Adrenal gland (tissue), 12 donors: ENCODE measurements around the gene LRRN4CL. TPM values are rescaled to one million over a fixed set of nuclear protein-coding genes. Genes with fewer than 3 reads are reported as not detected.

Source experiments
- DNase-seq, 7 donors: peaks; one replicate each; pipeline ENCODE4 v3.0.0-alpha.2; 2019 to 2020
- H3K27ac ChIP-seq, 5 donors: fragments of 200-600 bp; sonication (generic) in 4 of 5; 1 replicate in 3 of 5; 2 replicates in 2 of 5; pipeline versions ENCODE4 v1.5.1 to v1.8.0; 2016 to 2020; ENCODE audit warnings: mild to moderate bottlenecking in 1 of 5
- H3K27me3 ChIP-seq: fragments of 200-600 bp; 2 replicates; pipeline ENCODE4 v1.8.0; 2021
- H3K36me3 ChIP-seq, 2 donors: fragments of 200-600 bp; replicated peaks in 1 of 2; 1 replicate in 1 of 2; 2 replicates in 1 of 2; pipeline versions ENCODE4 v1.5.1 to v1.8.0; 2018 to 2022
- H3K4me1 ChIP-seq, 2 donors: fragments of 200-600 bp; replicated peaks in 1 of 2; 1 replicate in 1 of 2; 2 replicates in 1 of 2; pipeline versions ENCODE4 v1.5.1 to v1.8.0; 2018 to 2021
- H3K4me3 ChIP-seq, 4 donors: fragments of 200-600 bp; sonication (generic) in 3 of 4; one replicate each; pipeline ENCODE4 v1.5.1; 2016 to 2018
- H3K9me3 ChIP-seq, 3 donors: fragments of 200-600 bp; sonication (generic) in 1 of 3; replicated peaks in 1 of 3; 1 replicate in 2 of 3; 2 replicates in 1 of 3; pipeline versions ENCODE4 v1.5.1 to v1.8.0; 2016 to 2021
- POLR2A ChIP-seq, 2 donors: fragments of 450-650 bp; IDR thresholded peaks; one replicate each; pipeline ENCODE4 v1.6.1; 2017; ENCODE audit warnings: antibody characterized with exemption in 2 of 2, mild to moderate bottlenecking in 2 of 2, moderate library complexity in 1 of 2
- WGBS, 4 donors: extraction: QIAGEN DNeasy Blood & Tissue Kit in 2 of 4; methylation state at CpG; one replicate each; pipeline versions ENCODE4 v1.1.5 to v1.1.7; 2013 to 2017; 5-methylcytosine and 5-hydroxymethylcytosine counted together
- intact Hi-C, 2 donors: fragments of 100-400 bp; cut with DNase I; formaldehyde crosslinking; loops; one replicate each; pipeline versions ENCODE4 v1.14.1 to v1.15.0; 2022 to 2023
- polyA plus RNA-seq, 3 donors: library from polyadenylated mRNA; stranded (reverse); fragments of 200-250 nt in 2 of 3; fragments of 350-450 nt in 1 of 3; fragmentation: Illumina TruSeq in 1 of 3; extraction: RNeasy Lipid Tissue Mini Kit (QIAGEN cat#74804) in 1 of 3; gene quantifications; one replicate each; pipeline ENCODE4 v1.2.3, GENCODE V29; 2013 to 2014
- total RNA-seq, 9 donors: library from RNA; depleted of rRNA in 4 of 9; stranded (reverse); fragments of >200 nt in 4 of 9; fragments of 120-200 nt in 1 of 9; fragmentation: NEBNext Ultra II Directional in 1 of 9; extraction: Animal tissue kit (Norgen Biotek cat#: 25700) in 1 of 9; gene quantifications; one replicate each; pipeline versions ENCODE4 v1.1.0 to v1.2.4, GENCODE V29; 2013 to 2023
- TF ChIP-seq, protein P1 (sequence below), 6 experiments: fragments of 450-650 bp in 4 of 6; fragments of 200-600 bp in 2 of 6; sonication (generic) in 1 of 6; IDR thresholded peaks; 1 replicate in 5 of 6; 2 replicates in 1 of 6; pipeline versions ENCODE4 v1.5.1 to v1.8.0; 2016 to 2021; ENCODE audit warnings: antibody characterized with exemption in 6 of 6, mild to moderate bottlenecking in 2 of 6, moderate library complexity in 1 of 6
- donor health status: healthy with polysubstance abuse.
- donor health status: Bipolar disorder and iron deficiency.
- donor health status: DM: yes; HTN: yes; CAD: no.
- donor health status: DM: no; HTN: no; CAD: no.
- donor health status: DM: no; HTN: no; CAD: no.
- donor health status: DM: yes; HTN: yes; CAD: no.

Gene LRRN4CL
- total and polyA plus RNA-seq, 12 donors: 3.1 to 29.9 (median 10.3) TPM

DNA sequence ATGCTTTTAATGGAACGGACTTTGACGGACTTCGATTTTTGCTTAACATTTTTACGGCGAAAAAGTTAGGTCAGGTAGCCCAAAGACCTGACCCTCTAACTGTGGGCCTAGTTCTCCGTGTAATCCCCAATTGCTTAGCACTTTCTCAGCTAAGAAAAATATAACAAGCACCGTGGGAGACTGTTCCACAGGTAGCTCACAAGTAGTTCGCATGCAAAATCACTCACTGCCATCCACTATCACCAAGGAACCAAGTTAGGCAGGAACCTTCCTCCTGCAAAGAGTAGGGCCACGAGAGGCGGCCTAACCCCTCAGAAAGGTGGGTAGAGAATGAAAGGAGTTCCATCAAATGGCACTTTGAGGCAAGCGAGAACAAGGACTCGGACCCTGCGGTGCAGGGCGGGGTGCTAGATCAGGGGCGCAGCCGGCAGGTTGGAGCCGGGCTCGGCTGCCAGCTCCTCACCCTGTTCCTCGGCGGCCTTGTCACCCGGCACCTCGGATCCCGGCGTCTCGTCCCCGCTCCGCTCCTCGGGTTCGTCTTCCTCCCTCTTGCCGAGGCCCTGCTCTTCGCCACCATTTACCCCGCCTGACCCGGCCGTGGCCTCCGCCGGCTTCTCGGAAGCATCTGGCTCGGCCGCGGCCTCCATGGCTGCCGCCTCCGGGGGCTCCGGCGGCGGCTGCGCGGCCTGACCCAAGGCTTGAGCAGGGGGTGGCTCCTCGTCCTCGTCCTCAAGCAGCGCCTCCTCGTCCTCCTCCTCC lies 37.0 kb upstream of the LRRN4CL start:
- peak in 2 of 7 donors; percentile 20 to 40 for DNase-seq
- Histone ChIP-seq H3K4me1 (peaks cover 22 to 47% of the 10 kb centered on the region in 2 donors), H3K27ac (peak overlapping the region; percentile 95 to 100 (median 96)), H3K4me3 (peak overlapping the region; percentile 7 to 79 (median 56)), H3K36me3 (peaks cover 0 to 33% of the 10 kb centered on the region in 2 donors), H3K9me3 (no peaks in the 10 kb centered on the region), H3K27me3 (no peaks in the 10 kb centered on the region)
- 0% methylated on average over 8 to 51 of the region's 51 CpGs for WGBS, 4 donors
- intact Hi-C loops: no loop called here
- TF ChIP-seq POLR2A (IDR thresholded peaks at IDR 0.05): no peak
- TF ChIP-seq, protein P1, sequence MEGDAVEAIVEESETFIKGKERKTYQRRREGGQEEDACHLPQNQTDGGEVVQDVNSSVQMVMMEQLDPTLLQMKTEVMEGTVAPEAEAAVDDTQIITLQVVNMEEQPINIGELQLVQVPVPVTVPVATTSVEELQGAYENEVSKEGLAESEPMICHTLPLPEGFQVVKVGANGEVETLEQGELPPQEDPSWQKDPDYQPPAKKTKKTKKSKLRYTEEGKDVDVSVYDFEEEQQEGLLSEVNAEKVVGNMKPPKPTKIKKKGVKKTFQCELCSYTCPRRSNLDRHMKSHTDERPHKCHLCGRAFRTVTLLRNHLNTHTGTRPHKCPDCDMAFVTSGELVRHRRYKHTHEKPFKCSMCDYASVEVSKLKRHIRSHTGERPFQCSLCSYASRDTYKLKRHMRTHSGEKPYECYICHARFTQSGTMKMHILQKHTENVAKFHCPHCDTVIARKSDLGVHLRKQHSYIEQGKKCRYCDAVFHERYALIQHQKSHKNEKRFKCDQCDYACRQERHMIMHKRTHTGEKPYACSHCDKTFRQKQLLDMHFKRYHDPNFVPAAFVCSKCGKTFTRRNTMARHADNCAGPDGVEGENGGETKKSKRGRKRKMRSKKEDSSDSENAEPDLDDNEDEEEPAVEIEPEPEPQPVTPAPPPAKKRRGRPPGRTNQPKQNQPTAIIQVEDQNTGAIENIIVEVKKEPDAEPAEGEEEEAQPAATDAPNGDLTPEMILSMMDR (IDR thresholded peaks at IDR 0.05): no peak

DNA sequence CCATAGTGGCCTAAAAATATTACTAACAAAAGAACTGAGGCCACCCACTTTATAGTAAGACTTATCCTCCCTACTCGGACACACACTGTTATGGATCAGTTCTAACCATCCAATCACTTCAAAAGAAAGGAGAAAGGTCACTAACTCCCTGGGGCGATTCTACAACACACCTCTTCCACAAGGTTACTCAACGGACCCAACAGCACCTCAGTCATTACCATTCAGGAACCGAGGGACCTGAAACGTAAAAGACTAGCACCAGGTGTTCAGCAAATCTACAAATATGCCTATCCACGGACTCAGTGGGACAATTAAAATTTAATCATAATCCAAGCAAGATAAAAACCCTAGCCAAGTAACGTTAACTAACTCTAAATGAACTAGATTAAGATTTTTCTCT lies 36.3 kb upstream of the LRRN4CL start:
- 0 to 1% (median 1%) methylated on average over 7 of the region's 7 CpGs for WGBS, 4 donors
- no peak for TF ChIP-seq POLR2A (IDR thresholded peaks at IDR 0.05)
- TF ChIP-seq, protein P1 (IDR thresholded peaks at IDR 0.05): no peak
- peak in 1 of 7 donors; percentile 45 for DNase-seq
- intact Hi-C loops: no loop called here
- H3K4me1 ChIP-seq: peaks cover 22 to 40% of the 10 kb centered on the region in 2 donors
- no peaks in the 10 kb centered on the region for H3K9me3 ChIP-seq
- peak overlapping the region in 4 of 5 donors; percentile 95 to 100 (median 96) for H3K27ac ChIP-seq
- H3K4me3 ChIP-seq: peak overlapping the region in 3 of 4 donors; percentile 7 to 79 (median 77)
- H3K36me3 ChIP-seq: peaks cover 0 to 35% of the 10 kb centered on the region in 2 donors
- H3K27me3 ChIP-seq: no peaks in the 10 kb centered on the region

DNA sequence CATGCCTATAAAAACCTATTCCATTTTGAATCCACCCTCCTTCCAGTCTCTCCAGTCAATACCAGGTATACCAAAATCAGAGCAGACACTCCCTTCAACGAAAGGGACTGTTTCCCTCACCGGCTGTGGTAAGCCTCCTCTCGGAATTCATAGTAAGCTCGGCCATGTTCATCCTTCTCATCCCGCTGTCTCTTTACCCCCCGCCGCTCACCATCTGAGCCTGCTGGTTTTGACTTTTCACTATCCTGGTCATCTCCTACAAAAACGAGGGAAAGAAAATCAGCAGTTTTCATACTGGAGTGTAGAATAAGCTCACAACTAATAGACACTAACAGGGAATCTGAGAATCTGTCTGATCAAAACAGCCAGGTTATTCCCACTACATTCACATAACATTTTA lies 34.8 kb upstream of the LRRN4CL start:
- intact Hi-C loops: no loop called here
- peak overlapping the region in 1 of 4 donors; percentile 79 for H3K4me3 ChIP-seq
- H3K9me3 ChIP-seq: no peaks in the 10 kb centered on the region
- peak in 1 of 7 donors; percentile 39 for DNase-seq
- 25 to 36% (median 31%) methylated on average over 8 of the region's 8 CpGs for WGBS, 4 donors
- peaks cover 0 to 50% of the 10 kb centered on the region in 2 donors for H3K36me3 ChIP-seq
- TF ChIP-seq, protein P1 (IDR thresholded peaks at IDR 0.05): no peak
- TF ChIP-seq POLR2A (IDR thresholded peaks at IDR 0.05): no peak
- no peaks in the 10 kb centered on the region for H3K27me3 ChIP-seq
- peak overlapping the region in 1 of 5 donors; percentile 13 for H3K27ac ChIP-seq
- H3K4me1 ChIP-seq: peaks cover 15 to 25% of the 10 kb centered on the region in 2 donors

DNA sequence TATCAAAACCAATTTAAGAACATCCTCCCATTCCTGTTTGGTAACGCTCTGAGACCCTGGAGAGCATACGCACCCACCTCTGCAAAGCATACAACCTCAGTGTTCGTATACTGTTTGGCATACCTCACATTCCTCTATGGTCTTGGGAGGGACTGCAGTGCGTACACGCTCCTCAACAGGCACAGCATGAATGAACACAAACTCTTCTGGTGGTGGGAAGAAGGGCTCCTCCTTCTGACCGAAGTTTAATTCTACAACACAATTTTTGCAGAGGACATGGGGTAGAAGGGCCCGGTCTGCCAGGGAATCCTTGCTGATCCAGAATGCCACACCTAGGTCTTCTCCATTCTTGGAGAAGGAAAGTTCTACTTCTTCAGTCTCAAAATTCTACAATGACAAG lies 32.7 kb upstream of the LRRN4CL start:
- Histone ChIP-seq H3K27me3 (no peaks in the 10 kb centered on the region), H3K4me1 (peaks cover 15 to 24% of the 10 kb centered on the region in 2 donors), H3K27ac (no peak overlapping the region), H3K4me3 (no peak overlapping the region), H3K9me3 (no peaks in the 10 kb centered on the region), H3K36me3 (peaks cover 0 to 71% of the 10 kb centered on the region in 2 donors)
- intact Hi-C loops: no loop called here
- no peak for DNase-seq
- TF ChIP-seq, protein P1 (IDR thresholded peaks at IDR 0.05): no peak
- no peak for TF ChIP-seq POLR2A (IDR thresholded peaks at IDR 0.05)
- WGBS, 4 donors: 73 to 85% (median 76%) methylated on average over 7 of the region's 7 CpGs
